HEK293 (cell line): ENCODE data around the gene FRY.

ENCODE experiments used
- ZBTB7A ChIP-seq: fragments of 450-650 bp; formaldehyde crosslinking; IDR thresholded peaks from 2 replicates; pipeline ENCODE4 v1.5.1; 2016; ENCODE audit warnings: low read depth, missing biosample characterization, missing genetic modification characterization
- ZNF274 ChIP-seq, 2 experiments: fragments of 200-500 bp in 1 of 2; fragments of 450-650 bp in 1 of 2; sonication (Bioruptor generic) in 1 of 2; formaldehyde crosslinking in 1 of 2; IDR thresholded peaks; 2 replicates each; pipeline versions ENCODE4 v1.5.1 to v1.6.1; 2014 to 2016; ENCODE audit warnings: borderline replicate concordance in 1 of 2, inconsistent platforms in 1 of 2, low read length in 1 of 2, missing biosample characterization in 1 of 2, missing genetic modification characterization in 1 of 2
- ZNF768 ChIP-seq: fragments of 450-650 bp; formaldehyde crosslinking; IDR thresholded peaks from 2 replicates; pipeline ENCODE4 v1.5.1; 2018; ENCODE audit warnings: missing biosample characterization, mild to moderate bottlenecking, missing genetic modification characterization
- TF ChIP-seq, protein P1 (sequence below): fragments of 450-650 bp; formaldehyde crosslinking; IDR thresholded peaks from 2 replicates; pipeline ENCODE4 v1.5.1; 2016; ENCODE audit warnings: missing biosample characterization, missing genetic modification characterization

DNA sequence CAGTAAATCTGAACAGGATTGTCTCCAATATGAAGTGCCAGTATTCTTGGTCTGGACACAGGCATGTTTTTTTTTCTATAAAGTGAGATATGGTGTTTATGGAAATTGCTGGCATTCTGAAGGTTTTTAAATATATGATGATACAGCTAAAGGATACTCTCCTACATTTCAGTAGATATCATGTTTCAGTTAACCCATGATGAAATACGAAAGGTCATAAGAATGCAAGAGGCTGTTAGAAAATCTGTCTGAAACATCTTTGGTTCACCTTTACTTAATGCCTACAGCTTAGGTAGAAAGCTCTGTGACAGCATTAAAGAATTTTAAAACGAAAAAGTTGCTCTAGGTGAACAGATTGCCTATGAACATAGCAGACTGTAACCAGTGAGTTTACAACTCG is 9.1 kb downstream of the FRY start:
- TF ChIP-seq ZBTB7A (tag by site-specific recombination), result no peak
- TF ChIP-seq ZNF768, result no peak
- no peak for TF ChIP-seq ZNF274 (IDR thresholded peaks at IDR 0.05; ENCODE audit: low read length)
- TF ChIP-seq ZNF274 (tag by site-specific recombination; IDR thresholded peaks at IDR 0.05; ENCODE audit: borderline replicate concordance), result no peak
- TF ChIP-seq, protein P1, sequence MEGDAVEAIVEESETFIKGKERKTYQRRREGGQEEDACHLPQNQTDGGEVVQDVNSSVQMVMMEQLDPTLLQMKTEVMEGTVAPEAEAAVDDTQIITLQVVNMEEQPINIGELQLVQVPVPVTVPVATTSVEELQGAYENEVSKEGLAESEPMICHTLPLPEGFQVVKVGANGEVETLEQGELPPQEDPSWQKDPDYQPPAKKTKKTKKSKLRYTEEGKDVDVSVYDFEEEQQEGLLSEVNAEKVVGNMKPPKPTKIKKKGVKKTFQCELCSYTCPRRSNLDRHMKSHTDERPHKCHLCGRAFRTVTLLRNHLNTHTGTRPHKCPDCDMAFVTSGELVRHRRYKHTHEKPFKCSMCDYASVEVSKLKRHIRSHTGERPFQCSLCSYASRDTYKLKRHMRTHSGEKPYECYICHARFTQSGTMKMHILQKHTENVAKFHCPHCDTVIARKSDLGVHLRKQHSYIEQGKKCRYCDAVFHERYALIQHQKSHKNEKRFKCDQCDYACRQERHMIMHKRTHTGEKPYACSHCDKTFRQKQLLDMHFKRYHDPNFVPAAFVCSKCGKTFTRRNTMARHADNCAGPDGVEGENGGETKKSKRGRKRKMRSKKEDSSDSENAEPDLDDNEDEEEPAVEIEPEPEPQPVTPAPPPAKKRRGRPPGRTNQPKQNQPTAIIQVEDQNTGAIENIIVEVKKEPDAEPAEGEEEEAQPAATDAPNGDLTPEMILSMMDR (tag by site-specific recombination), result no peak
